ENCODE data around the gene CCDC18.

The CCDC18 gene

DNA sequence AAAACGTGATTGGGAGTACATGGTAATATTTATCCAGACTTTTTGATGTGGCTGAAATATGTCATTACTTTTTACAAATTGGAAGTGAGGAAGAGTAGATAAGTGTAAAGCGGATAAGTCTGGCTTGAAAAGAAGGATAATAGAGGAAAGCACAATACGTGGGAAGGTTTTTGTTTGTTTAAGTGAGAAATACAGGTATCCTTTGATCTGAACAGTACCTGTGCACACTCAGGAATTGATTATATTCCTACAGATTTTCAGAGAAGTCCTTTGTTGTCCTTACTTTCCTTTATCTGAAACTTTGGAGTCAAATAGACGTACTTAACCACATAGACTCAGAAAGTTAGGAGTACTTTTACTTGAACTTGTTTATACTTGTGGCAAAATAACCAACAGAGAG lies 20.2 kb downstream of the CCDC18 start:
- no peak overlapping the region for H2AFZ ChIP-seq (ENCODE audit: low read length)
- H2BK12ac ChIP-seq (ENCODE audit: low read length), result no peak overlapping the region
- no peak overlapping the region for H2BK120ac ChIP-seq (ENCODE audit: low read depth, low read length)
- no peak overlapping the region for H2AK5ac ChIP-seq (ENCODE audit: low read depth, low read length)
- H3K4ac ChIP-seq (ENCODE audit: low read length), result no peak overlapping the region
- H3K4me3 ChIP-seq (ENCODE audit: low read length in 2 of 2), result no peak overlapping the region
- no peak overlapping the region for H3K4me2 ChIP-seq (ENCODE audit: insufficient read depth, low read length, poor library complexity, severe bottlenecking)
- no peaks in the 10 kb centered on the region for H3K9me3 ChIP-seq (replicated peaks in 1 of 2; ENCODE audit: control insufficient read depth in 2 of 2, insufficient read depth in 1 of 2, low read depth in 1 of 2, low read length in 2 of 2)
- H3K79me1 ChIP-seq (ENCODE audit: low read depth, low read length), result no peaks in the 10 kb centered on the region
- 100% methylated on average over 2 of the region's 4 CpGs; no CpG with 5 or more reads in 1 of the 2 donors for WGBS, 2 donors (ENCODE audit: extremely low coverage in 2 of 2, insufficient read length in 2 of 2, insufficient replicate concordance in 1 of 2)
- H2BK5ac ChIP-seq (ENCODE audit: low read length), result no peak overlapping the region
- no peak overlapping the region for H3K9ac ChIP-seq (ENCODE audit: low read depth, low read length, poor library complexity)
- H2BK15ac ChIP-seq (ENCODE audit: low read length), result no peak overlapping the region
- peaks cover 5 to 95% of the 10 kb centered on the region in 2 donors for H3K36me3 ChIP-seq (replicated peaks in 1 of 2; ENCODE audit: control insufficient read depth in 2 of 2, insufficient read depth in 2 of 2, low read length in 2 of 2)
- H4K8ac ChIP-seq (ENCODE audit: low read depth, low read length), result no peak overlapping the region
- no peak overlapping the region for H3K14ac ChIP-seq (ENCODE audit: low read length)
- H4K91ac ChIP-seq (ENCODE audit: low read depth, low read length, poor library complexity), result no peak overlapping the region
- no peak overlapping the region for H3K23ac ChIP-seq (ENCODE audit: low read depth, low read length, poor library complexity)
- no peak overlapping the region for H3K27ac ChIP-seq (replicated peaks; ENCODE audit: low read length)
- H3K27me3 ChIP-seq (ENCODE audit: control insufficient read depth in 3 of 3, insufficient read depth in 3 of 3, low read depth in 1 of 3, low read length in 3 of 3), result no peaks in the 10 kb centered on the region
- H3K4me1 ChIP-seq (ENCODE audit: control insufficient read depth in 2 of 2, insufficient read depth in 1 of 2, low read depth in 1 of 2, low read length in 2 of 2), result no peaks in the 10 kb centered on the region
- DNase-seq (ENCODE audit: low spot score), result no peak
- H3K18ac ChIP-seq (ENCODE audit: low read length), result no peak overlapping the region

GRCh38 chr1:93205892-93206566 lies 25.5 kb downstream of the CCDC18 start:
- DNase-seq (ENCODE audit: low spot score), result no peak
- Histone ChIP-seq H3K27ac (replicated peaks; ENCODE audit: low read length) (no peak overlapping the region), H2BK5ac (ENCODE audit: low read length) (no peak overlapping the region), H3K4me2 (ENCODE audit: insufficient read depth, low read length, poor library complexity, severe bottlenecking) (no peak overlapping the region), H4K91ac (ENCODE audit: low read depth, low read length, poor library complexity) (no peak overlapping the region), H3K36me3 (replicated peaks in 1 of 2; ENCODE audit: control insufficient read depth in 2 of 2, insufficient read depth in 2 of 2, low read length in 2 of 2) (peaks cover 2 to 96% of the 10 kb centered on the region in 2 donors), H2BK15ac (ENCODE audit: low read length) (no peak overlapping the region), H3K4me3 (ENCODE audit: low read length in 2 of 2) (no peak overlapping the region), H2AK5ac (ENCODE audit: low read depth, low read length) (no peak overlapping the region), H2BK120ac (ENCODE audit: low read depth, low read length) (no peak overlapping the region), H3K27me3 (ENCODE audit: control insufficient read depth in 3 of 3, insufficient read depth in 3 of 3, low read depth in 1 of 3, low read length in 3 of 3) (no peaks in the 10 kb centered on the region), H3K4ac (ENCODE audit: low read length) (no peak overlapping the region), H2AFZ (ENCODE audit: low read length) (no peak overlapping the region), H4K8ac (ENCODE audit: low read depth, low read length) (no peak overlapping the region), H3K9me3 (replicated peaks in 1 of 2; ENCODE audit: control insufficient read depth in 2 of 2, insufficient read depth in 1 of 2, low read depth in 1 of 2, low read length in 2 of 2) (no peaks in the 10 kb centered on the region), H3K23ac (ENCODE audit: low read depth, low read length, poor library complexity) (no peak overlapping the region), H3K18ac (ENCODE audit: low read length) (no peak overlapping the region), H2BK12ac (ENCODE audit: low read length) (no peak overlapping the region), H3K4me1 (ENCODE audit: control insufficient read depth in 2 of 2, insufficient read depth in 1 of 2, low read depth in 1 of 2, low read length in 2 of 2) (no peaks in the 10 kb centered on the region), H3K9ac (ENCODE audit: low read depth, low read length, poor library complexity) (no peak overlapping the region), H3K14ac (ENCODE audit: low read length) (no peak overlapping the region), H3K79me1 (ENCODE audit: low read depth, low read length) (no peaks in the 10 kb centered on the region)
- WGBS, 2 donors (ENCODE audit: extremely low coverage in 2 of 2, insufficient read length in 2 of 2, insufficient replicate concordance in 1 of 2), result no CpG with 5 or more reads among the region's 6 CpGs

DNA sequence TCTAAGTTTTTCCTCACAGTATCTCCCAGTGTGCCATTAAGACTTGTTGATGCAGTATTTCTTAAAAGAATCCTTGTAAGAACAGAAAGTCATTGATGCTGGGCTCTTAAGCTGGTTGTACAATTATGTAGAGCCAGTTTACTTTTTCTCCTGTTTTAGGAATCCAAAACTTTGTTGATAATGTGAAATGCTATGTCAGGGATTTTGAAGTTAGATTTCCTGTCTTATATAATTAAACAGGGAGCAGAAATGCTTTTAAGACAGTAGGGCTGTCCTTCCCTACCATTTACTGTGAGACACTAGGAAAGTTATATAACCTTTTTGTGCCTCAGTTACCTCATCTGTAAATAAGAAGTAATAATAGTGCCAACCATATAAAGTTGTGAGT lies 26.0 kb downstream of the CCDC18 start:
- Histone ChIP-seq H3K79me1 (ENCODE audit: low read depth, low read length) (no peaks in the 10 kb centered on the region), H2BK5ac (ENCODE audit: low read length) (no peak overlapping the region), H2BK120ac (ENCODE audit: low read depth, low read length) (no peak overlapping the region), H3K9ac (ENCODE audit: low read depth, low read length, poor library complexity) (no peak overlapping the region), H3K9me3 (replicated peaks in 1 of 2; ENCODE audit: control insufficient read depth in 2 of 2, insufficient read depth in 1 of 2, low read depth in 1 of 2, low read length in 2 of 2) (no peaks in the 10 kb centered on the region), H3K14ac (ENCODE audit: low read length) (no peak overlapping the region), H3K4me3 (ENCODE audit: low read length in 2 of 2) (no peak overlapping the region), H3K4ac (ENCODE audit: low read length) (no peak overlapping the region), H3K23ac (ENCODE audit: low read depth, low read length, poor library complexity) (no peak overlapping the region), H4K91ac (ENCODE audit: low read depth, low read length, poor library complexity) (no peak overlapping the region), H3K18ac (ENCODE audit: low read length) (no peak overlapping the region), H4K8ac (ENCODE audit: low read depth, low read length) (no peak overlapping the region), H2BK12ac (ENCODE audit: low read length) (no peak overlapping the region), H2AK5ac (ENCODE audit: low read depth, low read length) (no peak overlapping the region), H2AFZ (ENCODE audit: low read length) (no peak overlapping the region), H3K27me3 (ENCODE audit: control insufficient read depth in 3 of 3, insufficient read depth in 3 of 3, low read depth in 1 of 3, low read length in 3 of 3) (no peaks in the 10 kb centered on the region), H3K27ac (replicated peaks; ENCODE audit: low read length) (no peak overlapping the region), H3K4me2 (ENCODE audit: insufficient read depth, low read length, poor library complexity, severe bottlenecking) (no peak overlapping the region), H2BK15ac (ENCODE audit: low read length) (no peak overlapping the region), H3K36me3 (replicated peaks in 1 of 2; ENCODE audit: control insufficient read depth in 2 of 2, insufficient read depth in 2 of 2, low read length in 2 of 2) (peaks cover 2 to 96% of the 10 kb centered on the region in 2 donors), H3K4me1 (ENCODE audit: control insufficient read depth in 2 of 2, insufficient read depth in 1 of 2, low read depth in 1 of 2, low read length in 2 of 2) (no peaks in the 10 kb centered on the region)
- no peak for DNase-seq (ENCODE audit: low spot score)

DNA sequence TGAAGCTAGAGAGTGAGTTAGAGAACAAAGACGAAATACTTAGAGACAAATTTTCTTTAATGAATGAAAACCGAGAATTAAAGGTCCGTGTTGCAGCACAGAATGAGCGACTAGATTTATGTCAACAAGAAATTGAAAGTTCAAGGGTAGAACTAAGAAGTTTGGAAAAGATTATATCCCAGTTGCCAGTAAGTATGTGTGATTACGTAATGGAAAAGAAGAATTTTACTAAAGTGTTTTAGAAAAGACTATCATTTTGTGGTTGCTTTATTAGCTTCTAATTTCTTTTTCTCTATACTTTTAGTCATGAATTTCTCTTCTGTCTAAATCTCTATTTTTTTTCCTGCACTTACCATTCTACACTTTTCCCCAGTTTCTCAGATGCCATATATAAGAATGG lies 26.7 kb downstream of the CCDC18 start:
- Histone ChIP-seq H3K23ac (ENCODE audit: low read depth, low read length, poor library complexity) (no peak overlapping the region), H3K4ac (ENCODE audit: low read length) (no peak overlapping the region), H3K9me3 (replicated peaks in 1 of 2; ENCODE audit: control insufficient read depth in 2 of 2, insufficient read depth in 1 of 2, low read depth in 1 of 2, low read length in 2 of 2) (peaks cover 0 to under 1% of the 10 kb centered on the region in 2 donors), H2BK12ac (ENCODE audit: low read length) (no peak overlapping the region), H3K14ac (ENCODE audit: low read length) (no peak overlapping the region), H4K8ac (ENCODE audit: low read depth, low read length) (no peak overlapping the region), H3K4me1 (ENCODE audit: control insufficient read depth in 2 of 2, insufficient read depth in 1 of 2, low read depth in 1 of 2, low read length in 2 of 2) (no peaks in the 10 kb centered on the region), H2AK5ac (ENCODE audit: low read depth, low read length) (no peak overlapping the region), H3K27me3 (ENCODE audit: control insufficient read depth in 3 of 3, insufficient read depth in 3 of 3, low read depth in 1 of 3, low read length in 3 of 3) (no peaks in the 10 kb centered on the region), H2BK15ac (ENCODE audit: low read length) (no peak overlapping the region), H3K18ac (ENCODE audit: low read length) (no peak overlapping the region), H2BK5ac (ENCODE audit: low read length) (no peak overlapping the region), H4K91ac (ENCODE audit: low read depth, low read length, poor library complexity) (no peak overlapping the region), H3K36me3 (replicated peaks in 1 of 2; ENCODE audit: control insufficient read depth in 2 of 2, insufficient read depth in 2 of 2, low read length in 2 of 2) (peaks cover 2 to 96% of the 10 kb centered on the region in 2 donors), H3K79me1 (ENCODE audit: low read depth, low read length) (no peaks in the 10 kb centered on the region), H3K4me3 (ENCODE audit: low read length in 2 of 2) (no peak overlapping the region), H3K9ac (ENCODE audit: low read depth, low read length, poor library complexity) (no peak overlapping the region), H3K27ac (replicated peaks; ENCODE audit: low read length) (no peak overlapping the region), H2BK120ac (ENCODE audit: low read depth, low read length) (no peak overlapping the region), H2AFZ (ENCODE audit: low read length) (no peak overlapping the region), H3K4me2 (ENCODE audit: insufficient read depth, low read length, poor library complexity, severe bottlenecking) (no peak overlapping the region)
- WGBS, 2 donors (ENCODE audit: extremely low coverage in 2 of 2, insufficient read length in 2 of 2, insufficient replicate concordance in 1 of 2), result no CpG with 5 or more reads among the region's 5 CpGs
- no peak for DNase-seq (ENCODE audit: low spot score)
